ENCODE data around the gene F7. TPM values are rescaled to one million over a fixed set of nuclear protein-coding genes. Genes with fewer than 3 reads are reported as not detected.
"Not testable (repeated sequence)": the region's sequence is repeated elsewhere in the genome, so short reads cannot be mapped to it uniquely, and the experiment has no call there.

F7 gene
- under 1 TPM; 0.29 to 0.56 TPM for total RNA-seq

DNA sequence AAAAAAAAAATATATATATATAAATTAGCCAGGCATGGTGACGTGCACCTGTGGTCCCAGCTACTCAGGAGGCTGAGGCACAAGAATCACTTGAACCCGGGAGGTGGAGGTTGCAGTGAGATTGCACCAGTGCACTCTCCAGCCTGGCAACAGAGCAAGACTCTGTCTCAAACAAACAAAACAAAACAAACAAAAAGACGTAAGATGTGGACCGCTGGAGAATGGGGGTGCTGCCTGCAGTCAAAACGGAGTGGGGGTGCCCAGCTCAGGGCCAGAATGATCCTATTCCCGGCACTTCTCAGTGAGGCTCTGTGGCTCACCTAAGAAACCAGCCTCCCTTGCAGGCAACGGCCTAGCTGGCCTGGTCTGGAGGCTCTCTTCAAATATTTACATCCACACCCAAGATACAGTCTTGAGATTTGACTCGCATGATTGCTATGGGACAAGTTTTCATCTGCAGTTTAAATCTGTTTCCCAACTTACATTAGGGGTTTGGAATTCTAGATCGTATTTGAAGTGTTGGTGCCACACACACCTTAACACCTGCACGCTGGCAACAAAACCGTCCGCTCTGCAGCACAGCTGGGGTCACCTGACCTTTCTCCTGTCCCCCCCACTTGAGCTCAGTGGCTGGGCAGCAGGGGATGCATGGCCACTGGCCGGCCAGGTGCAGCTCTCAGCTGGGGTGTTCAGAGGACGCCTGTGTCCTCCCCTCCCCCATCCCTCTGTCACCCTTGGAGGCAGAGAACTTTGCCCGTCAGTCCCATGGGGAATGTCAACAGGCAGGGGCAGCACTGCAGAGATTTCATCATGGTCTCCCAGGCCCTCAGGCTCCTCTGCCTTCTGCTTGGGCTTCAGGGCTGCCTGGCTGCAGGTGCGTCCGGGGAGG lies at the start of gene F7:
F7 (plus strand) TSS at position 760 of the 889 bp plus-strand sequence; CDS start at position 811, 51 bp downstream.
- Mint-ChIP-seq H3K27me3 (peaks cover 3% of the 10 kb centered on the region), H3K36me3 (no peaks in the 10 kb centered on the region), H3K4me3 (no peak within 1 kb of the TSS), H3K9me3 (no peaks in the 10 kb centered on the region), H3K27ac (no peak within 1 kb of the TSS), H3K4me1 (ENCODE audit: low read depth) (peaks cover 2% of the 10 kb centered on the region)
- ChIA-PET CTCF (no interaction called here), POLR2A (no interaction called here)
- DNase-seq = no peak
- intact Hi-C loops (cut with micrococcal nuclease) = no loop called here

DNA sequence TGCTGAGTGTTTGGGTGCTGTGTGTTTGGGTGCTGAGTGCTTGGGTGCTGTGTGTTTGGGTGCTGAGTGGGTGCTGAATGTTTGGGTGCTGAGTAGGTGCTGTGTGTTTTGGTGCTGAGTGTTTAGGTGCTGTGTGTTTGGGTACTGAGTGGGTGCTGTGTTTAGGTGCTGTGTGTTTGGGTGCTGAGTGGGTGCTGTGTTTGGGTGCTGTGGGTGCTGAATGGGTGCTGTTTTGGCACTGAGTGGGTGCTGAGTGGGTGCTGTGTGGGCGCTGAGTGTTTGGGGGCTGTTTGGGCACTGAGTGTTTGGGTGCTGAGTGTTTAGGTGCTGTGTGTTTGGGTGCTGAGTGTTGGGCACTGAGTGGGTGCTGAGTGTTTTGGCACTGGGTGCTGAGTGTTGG lies 48.5 kb upstream of the F7 start:
- CTCF ChIA-PET = no interaction called here
- H3K9me3 Mint-ChIP-seq = no peaks in the 10 kb centered on the region
- DNase-seq = no peak
- H3K36me3 Mint-ChIP-seq = no peaks in the 10 kb centered on the region
- intact Hi-C loops (cut with micrococcal nuclease) = no loop called here
- POLR2A ChIA-PET = no interaction called here
- H3K27me3 Mint-ChIP-seq = no peaks in the 10 kb centered on the region
- no peaks in the 10 kb centered on the region for H3K4me1 Mint-ChIP-seq (ENCODE audit: low read depth)
- H3K27ac Mint-ChIP-seq = no peak overlapping the region
- no peak overlapping the region for H3K4me3 Mint-ChIP-seq

DNA sequence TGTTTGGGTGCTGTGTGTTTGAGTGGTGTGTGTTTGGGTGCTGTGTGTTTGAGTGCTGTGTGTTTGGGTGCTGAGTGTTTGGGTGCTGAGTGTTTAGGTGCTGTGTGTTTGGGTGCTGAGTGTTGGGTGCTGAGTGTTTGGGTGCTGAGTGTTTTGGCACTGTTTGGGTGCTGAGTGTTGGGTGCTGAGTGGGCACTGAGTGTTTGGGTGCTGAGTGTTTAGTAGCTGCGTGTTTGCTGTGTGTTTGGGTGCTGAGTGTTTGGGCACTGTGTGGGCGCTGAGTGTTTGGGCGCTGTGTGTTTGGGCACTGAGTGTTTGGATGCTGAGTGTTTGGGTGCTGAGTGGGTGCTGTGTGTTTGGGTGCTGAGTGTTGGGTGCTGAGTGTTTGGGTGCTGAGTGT lies 48.0 kb upstream of the F7 start:
- H3K36me3 Mint-ChIP-seq; CTCF ChIA-PET; H3K27ac Mint-ChIP-seq; H3K27me3 Mint-ChIP-seq; H3K9me3 Mint-ChIP-seq; H3K4me3 Mint-ChIP-seq; POLR2A ChIA-PET; DNase-seq; H3K4me1 Mint-ChIP-seq (ENCODE audit: low read depth); intact Hi-C loops (cut with micrococcal nuclease): not testable (repeated sequence)

DNA sequence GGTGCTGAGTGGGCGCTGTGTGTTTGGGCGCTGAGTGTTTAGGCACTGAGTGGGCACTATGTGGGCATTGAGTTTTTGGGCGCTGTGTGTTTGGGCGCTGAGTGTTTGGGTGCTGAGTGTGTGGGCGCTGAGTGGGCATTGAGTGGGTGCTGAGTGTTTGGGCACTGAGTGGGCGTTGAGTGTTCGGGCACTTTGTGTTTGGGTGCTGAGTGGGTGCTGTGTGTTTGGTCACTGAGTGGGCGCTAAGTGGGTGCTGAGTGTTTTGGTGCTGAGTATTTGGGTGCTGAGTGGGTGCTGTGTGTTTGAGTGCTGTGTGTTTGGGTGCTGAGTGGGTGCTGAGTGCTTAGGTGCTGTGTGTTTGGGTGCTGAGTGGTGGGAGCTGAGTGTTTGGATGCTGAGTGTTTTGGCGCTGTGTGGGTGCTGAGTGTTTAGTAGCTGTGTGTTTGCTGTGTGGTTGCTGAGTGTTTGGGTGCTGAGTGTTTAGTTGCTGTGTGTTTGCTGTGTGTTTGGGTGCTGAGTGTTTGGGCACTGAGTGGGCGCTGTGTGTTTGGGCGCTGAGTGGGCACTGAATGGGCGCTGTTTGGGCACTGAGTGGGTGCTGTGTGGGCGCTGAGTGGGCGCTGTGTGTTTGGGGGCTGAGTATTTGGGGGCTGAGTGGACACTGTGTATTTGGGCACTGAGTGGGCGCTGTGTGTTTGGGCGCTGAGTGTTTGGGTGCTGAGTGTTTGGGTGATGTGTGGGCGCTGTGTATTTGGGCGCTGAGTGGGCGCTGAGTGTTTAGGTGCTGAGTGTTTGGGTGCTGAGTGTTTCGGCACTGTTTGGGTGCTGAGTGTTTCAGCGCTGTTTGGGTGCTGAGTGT lies 47.2 kb upstream of the F7 start:
- Mint-ChIP-seq H3K27ac (no peak overlapping the region), H3K4me1 (ENCODE audit: low read depth) (no peaks in the 10 kb centered on the region), H3K4me3 (no peak overlapping the region), H3K27me3 (no peaks in the 10 kb centered on the region), H3K36me3 (no peaks in the 10 kb centered on the region), H3K9me3 (no peaks in the 10 kb centered on the region)
- ChIA-PET CTCF (no interaction called here), POLR2A (no interaction called here)
- no peak for DNase-seq
- intact Hi-C loops (cut with micrococcal nuclease) = no loop called here

DNA sequence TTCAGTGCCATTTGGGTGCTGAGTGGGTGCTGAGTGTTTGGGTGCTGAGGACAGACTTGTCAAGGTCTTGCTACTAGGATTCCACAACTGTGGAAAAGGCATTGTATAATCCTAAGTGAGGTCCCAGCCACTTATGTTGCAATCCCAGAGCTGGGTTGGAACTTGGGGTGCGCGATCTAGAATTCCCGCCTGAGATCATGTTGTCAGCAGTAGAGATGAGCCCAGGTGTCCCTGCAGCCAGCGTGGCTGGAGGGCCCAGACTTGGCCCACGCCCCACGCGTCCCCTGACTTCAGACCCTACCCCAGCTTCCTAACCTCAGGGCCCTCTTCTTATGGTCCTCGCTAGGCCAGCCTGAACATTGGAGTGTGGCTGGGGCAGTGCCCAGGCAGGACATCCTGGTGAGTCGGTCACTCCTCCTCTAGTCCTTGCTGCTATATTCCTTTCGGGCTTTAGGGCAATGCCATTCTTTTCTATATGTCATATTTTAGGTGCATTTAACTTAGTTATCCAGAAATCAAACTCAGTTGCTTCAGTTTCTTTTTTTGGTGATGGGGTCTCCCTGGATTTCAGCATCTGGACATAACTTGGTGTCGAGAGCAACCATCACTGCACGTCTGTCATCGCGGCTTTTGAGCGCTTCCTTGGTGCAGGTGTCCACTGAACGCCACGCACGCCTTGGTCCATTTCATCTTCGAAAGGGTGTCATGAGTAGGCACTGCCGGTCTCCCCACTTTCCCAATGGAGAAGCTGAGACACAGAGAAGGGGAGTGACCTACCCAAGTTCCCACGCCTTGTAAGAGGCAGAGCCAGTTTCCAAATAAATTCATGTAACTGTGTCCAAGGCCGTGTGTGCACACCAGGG lies 46.4 kb upstream of the F7 start:
- Mint-ChIP-seq H3K9me3 (no peaks in the 10 kb centered on the region), H3K4me1 (ENCODE audit: low read depth) (no peaks in the 10 kb centered on the region), H3K27me3 (no peaks in the 10 kb centered on the region), H3K4me3 (no peak overlapping the region), H3K27ac (no peak overlapping the region), H3K36me3 (no peaks in the 10 kb centered on the region)
- intact Hi-C loops (cut with micrococcal nuclease) = no loop called here
- DNase-seq = no peak
- ChIA-PET POLR2A (no interaction called here), CTCF (no interaction called here)

DNA sequence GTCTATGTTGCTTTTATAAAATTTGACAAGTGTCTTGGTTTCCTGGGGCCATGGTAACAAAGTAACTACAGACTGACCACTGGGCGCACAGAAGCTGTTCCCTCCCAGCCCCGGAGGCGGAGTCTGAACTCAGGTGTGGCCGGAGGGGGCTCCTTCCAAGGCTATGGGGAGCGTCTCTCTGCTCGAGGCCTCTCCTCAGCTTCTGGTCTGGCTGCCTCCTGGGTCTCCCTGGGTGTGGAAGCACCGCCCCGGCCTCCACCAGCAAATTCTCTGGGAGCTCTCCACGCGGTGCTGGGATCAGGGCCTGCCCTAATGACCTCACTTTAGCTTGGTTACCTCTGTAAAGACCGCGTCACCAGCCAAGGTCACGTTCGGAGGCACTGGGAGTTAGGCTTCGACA lies 45.7 kb upstream of the F7 start:
- no peaks in the 10 kb centered on the region for H3K36me3 Mint-ChIP-seq
- intact Hi-C loops (cut with micrococcal nuclease) = no loop called here
- ChIA-PET POLR2A (no interaction called here), CTCF (no interaction called here)
- H3K9me3 Mint-ChIP-seq = no peaks in the 10 kb centered on the region
- DNase-seq = no peak
- no peaks in the 10 kb centered on the region for H3K4me1 Mint-ChIP-seq (ENCODE audit: low read depth)
- H3K27ac Mint-ChIP-seq = no peak overlapping the region
- H3K27me3 Mint-ChIP-seq = no peaks in the 10 kb centered on the region
- H3K4me3 Mint-ChIP-seq = no peak overlapping the region

DNA sequence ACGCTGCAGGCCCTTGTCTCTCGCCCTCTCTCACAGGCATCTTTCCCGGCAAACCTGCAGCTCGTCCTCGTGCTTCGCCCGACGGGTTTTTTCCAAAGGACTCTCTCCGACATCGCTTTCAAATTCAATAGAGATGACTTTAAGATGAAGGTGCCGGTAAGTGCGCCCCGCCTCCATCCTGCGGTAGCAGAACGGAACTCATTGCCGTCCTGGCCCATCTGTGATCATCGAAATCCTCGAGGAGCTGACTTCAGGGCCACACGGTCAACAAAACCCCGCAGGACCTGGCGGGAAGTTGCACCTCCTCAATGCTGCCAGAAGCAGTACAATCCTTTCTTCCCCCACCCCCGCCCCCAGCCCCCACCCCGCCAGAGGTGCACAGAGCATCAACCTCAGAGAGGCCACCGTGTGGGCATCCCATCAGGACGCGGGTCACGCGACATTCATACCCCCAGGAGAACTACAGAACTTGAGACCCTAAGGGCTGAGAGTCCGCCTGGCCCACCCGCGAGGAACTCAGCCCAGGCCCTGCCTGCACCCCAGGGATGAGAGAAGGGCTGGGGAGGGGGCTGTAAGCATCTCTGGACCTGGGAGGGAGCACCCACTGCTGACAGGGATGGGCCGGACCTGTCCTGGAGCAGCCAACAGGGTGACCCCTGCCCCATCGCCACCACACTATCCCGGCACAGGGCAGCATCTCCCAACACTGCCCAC lies 44.9 kb upstream of the F7 start:
- no peak for DNase-seq
- H3K4me3 Mint-ChIP-seq = no peak overlapping the region
- H3K27ac Mint-ChIP-seq = no peak overlapping the region
- no peaks in the 10 kb centered on the region for H3K36me3 Mint-ChIP-seq
- no peaks in the 10 kb centered on the region for H3K9me3 Mint-ChIP-seq
- POLR2A ChIA-PET = no interaction called here
- H3K27me3 Mint-ChIP-seq = no peaks in the 10 kb centered on the region
- no peaks in the 10 kb centered on the region for H3K4me1 Mint-ChIP-seq (ENCODE audit: low read depth)
- CTCF ChIA-PET = no interaction called here
- intact Hi-C loops (cut with micrococcal nuclease) = no loop called here

DNA sequence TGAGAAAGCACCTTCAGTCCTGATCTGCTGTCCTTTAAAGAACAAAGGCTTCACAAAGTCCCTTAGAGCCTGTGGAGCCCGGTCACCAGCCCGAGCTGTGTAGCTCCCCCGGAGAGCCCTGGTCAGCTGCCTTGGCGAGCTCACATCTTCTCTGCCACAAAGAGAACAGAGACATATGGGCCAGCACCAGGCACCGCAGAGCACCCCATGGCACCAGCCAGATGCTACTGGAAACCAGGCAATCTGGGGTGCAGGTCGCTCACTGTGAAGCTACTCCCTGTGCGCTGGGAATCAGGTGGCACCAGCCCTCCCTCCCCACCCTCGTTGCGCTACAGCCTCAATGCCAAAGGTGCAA lies 44.3 kb upstream of the F7 start:
- intact Hi-C loops (cut with micrococcal nuclease) = no loop called here
- H3K4me3 Mint-ChIP-seq = no peak overlapping the region
- CTCF ChIA-PET = no interaction called here

DNA sequence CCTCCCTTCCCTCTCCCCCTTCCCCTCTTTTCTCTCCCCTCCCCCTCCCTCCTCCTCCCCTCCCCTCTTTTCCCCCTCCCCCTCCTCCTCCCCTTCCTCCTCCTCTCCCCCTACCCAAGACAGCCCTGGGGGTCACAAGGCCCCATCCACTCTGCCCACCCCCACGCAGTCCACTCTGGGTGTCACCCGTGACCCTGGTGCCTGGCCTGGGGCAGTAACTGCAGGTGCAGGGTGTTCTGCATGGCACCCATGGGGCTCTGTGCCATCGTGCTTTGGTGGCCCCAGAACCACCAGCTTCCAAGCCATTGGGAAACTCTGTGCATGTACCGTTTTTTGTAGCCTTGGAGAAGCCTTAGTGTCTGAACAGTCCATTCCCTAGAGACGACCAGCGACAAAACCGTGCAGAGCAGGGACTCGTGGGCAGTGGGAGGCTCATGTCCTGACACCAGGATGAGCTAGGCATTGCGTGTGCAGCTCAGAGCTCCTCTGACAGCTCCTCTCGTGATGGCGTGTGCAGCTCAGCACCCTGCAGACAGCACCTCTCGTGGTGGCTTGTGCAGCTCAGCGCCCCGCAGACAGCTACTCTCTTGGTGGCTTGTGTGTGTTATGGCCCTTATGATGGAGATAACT lies 43.7 kb upstream of the F7 start:
- H3K4me1 Mint-ChIP-seq (ENCODE audit: low read depth) = no peaks in the 10 kb centered on the region
- intact Hi-C loops (cut with micrococcal nuclease) = no loop called here
- H3K27ac Mint-ChIP-seq = no peak overlapping the region
- no peaks in the 10 kb centered on the region for H3K36me3 Mint-ChIP-seq
- H3K9me3 Mint-ChIP-seq = no peaks in the 10 kb centered on the region
- H3K27me3 Mint-ChIP-seq = no peaks in the 10 kb centered on the region
- no peak for DNase-seq
- CTCF ChIA-PET = no interaction called here
- no peak overlapping the region for H3K4me3 Mint-ChIP-seq
- POLR2A ChIA-PET = no interaction called here

More for the DNA sequence above, 44.3 kb upstream of the F7 start:
- Mint-ChIP-seq H3K4me1 (ENCODE audit: low read depth) (no peaks in the 10 kb centered on the region), H3K27me3 (no peaks in the 10 kb centered on the region), H3K36me3 (no peaks in the 10 kb centered on the region), H3K9me3 (no peaks in the 10 kb centered on the region), H3K27ac (no peak overlapping the region)
- no peak for DNase-seq
- POLR2A ChIA-PET = no interaction called here

DNA sequence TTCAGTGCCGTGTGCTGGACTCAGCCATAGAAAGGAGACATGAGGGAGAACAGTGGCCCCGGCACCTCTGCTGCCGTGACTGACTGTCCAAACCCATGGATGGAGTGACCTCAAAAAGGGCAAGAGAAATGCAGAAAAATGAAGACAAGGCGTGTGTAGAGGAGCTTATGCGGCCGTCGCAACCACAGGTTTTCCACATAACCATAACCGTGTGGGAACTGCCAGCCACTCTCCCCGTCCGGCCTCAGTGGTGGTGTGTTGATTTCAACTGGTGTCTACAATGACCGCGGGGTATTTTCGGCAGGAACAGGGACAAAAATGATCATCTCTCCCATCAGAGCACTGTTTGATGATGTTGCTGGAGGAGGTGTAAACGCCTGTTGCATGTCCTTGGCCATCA lies 42.9 kb upstream of the F7 start:
- Mint-ChIP-seq H3K27me3 (no peaks in the 10 kb centered on the region), H3K9me3 (no peaks in the 10 kb centered on the region), H3K36me3 (no peaks in the 10 kb centered on the region), H3K27ac (no peak overlapping the region), H3K4me3 (no peak overlapping the region), H3K4me1 (ENCODE audit: low read depth) (no peaks in the 10 kb centered on the region)
- ChIA-PET POLR2A (no interaction called here), CTCF (no interaction called here)
- DNase-seq = no peak
- intact Hi-C loops (cut with micrococcal nuclease) = no loop called here

DNA sequence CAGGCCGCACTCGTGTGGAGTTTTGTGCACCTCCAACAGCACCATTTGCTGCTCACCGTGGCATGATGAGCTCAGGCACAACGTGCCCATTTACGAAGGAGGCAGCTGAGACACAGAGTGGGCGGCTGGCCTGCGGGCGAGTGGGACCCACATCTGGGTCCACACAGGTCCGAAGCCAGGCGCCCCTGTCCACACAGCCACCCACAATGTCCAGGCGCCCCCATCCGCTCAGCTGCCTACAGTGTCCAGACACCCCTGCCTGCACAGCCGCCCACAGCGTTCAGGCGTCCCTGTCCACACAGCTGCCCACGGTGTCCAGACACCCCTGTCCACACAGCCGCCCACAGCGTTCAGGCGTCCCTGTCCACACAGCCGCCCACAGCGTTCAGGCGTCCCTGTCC lies 42.5 kb upstream of the F7 start:
- H3K27ac Mint-ChIP-seq = no peak overlapping the region
- H3K9me3 Mint-ChIP-seq = no peaks in the 10 kb centered on the region
- ChIA-PET POLR2A (no interaction called here), CTCF (no interaction called here)
- no peak for DNase-seq
- H3K27me3 Mint-ChIP-seq = no peaks in the 10 kb centered on the region
- no peaks in the 10 kb centered on the region for H3K4me1 Mint-ChIP-seq (ENCODE audit: low read depth)
- no peaks in the 10 kb centered on the region for H3K36me3 Mint-ChIP-seq
- intact Hi-C loops (cut with micrococcal nuclease) = no loop called here
- no peak overlapping the region for H3K4me3 Mint-ChIP-seq
